ENCODE results near the gene CLMN.

- TF ChIP-seq, protein P1, sequence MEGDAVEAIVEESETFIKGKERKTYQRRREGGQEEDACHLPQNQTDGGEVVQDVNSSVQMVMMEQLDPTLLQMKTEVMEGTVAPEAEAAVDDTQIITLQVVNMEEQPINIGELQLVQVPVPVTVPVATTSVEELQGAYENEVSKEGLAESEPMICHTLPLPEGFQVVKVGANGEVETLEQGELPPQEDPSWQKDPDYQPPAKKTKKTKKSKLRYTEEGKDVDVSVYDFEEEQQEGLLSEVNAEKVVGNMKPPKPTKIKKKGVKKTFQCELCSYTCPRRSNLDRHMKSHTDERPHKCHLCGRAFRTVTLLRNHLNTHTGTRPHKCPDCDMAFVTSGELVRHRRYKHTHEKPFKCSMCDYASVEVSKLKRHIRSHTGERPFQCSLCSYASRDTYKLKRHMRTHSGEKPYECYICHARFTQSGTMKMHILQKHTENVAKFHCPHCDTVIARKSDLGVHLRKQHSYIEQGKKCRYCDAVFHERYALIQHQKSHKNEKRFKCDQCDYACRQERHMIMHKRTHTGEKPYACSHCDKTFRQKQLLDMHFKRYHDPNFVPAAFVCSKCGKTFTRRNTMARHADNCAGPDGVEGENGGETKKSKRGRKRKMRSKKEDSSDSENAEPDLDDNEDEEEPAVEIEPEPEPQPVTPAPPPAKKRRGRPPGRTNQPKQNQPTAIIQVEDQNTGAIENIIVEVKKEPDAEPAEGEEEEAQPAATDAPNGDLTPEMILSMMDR (IDR thresholded peaks at IDR 0.05; ENCODE audit: low read length): no peak
- no peak for TF ChIP-seq EZH2 (IDR thresholded peaks at IDR 0.05; ENCODE audit: borderline replicate concordance, low read length)
Observed at GRCh38 chr14:95308073-95308472, 11.6 kb downstream of the CLMN start.
